SK-N-SH (cell line): ENCODE data around the gene PRKCB. TPM values are rescaled to one million over a fixed set of nuclear protein-coding genes. Genes with fewer than 3 reads are reported as not detected.

ENCODE experiments used
- CTCF ChIA-PET: fragments of 300-600, 350-600 bp; formaldehyde crosslinking; extraction: SDS; loops from one replicate; lab custom pipeline; 2021; lab: Yijun Ruan, JAX
- POLR2A ChIA-PET: fragments of 350-600 bp; sonication (Branson Sonifier 250); formaldehyde crosslinking; extraction: SDS; loops from one replicate; lab custom pipeline; 2020; ENCODE audit warnings: antibody characterized with exemption, inconsistent platforms; lab: Yijun Ruan, JAX
- DNase-seq: peaks from one replicate; pipeline ENCODE4 v3.0.0; 2012
- H2AFZ ChIP-seq: fragments of 200-600 bp; sonication (generic); 2 replicates; pipeline ENCODE4 v1.8.1; 2016; ENCODE audit warnings: antibody characterized with exemption, mild to moderate bottlenecking, low read depth
- H3F3A ChIP-seq: fragments of 200-600 bp; sonication (generic); replicated peaks from 2 replicates; pipeline ENCODE3; 2016; ENCODE audit warnings: antibody characterized with exemption, mild to moderate bottlenecking; ENCODE audit not compliant: insufficient read depth
- H3K27ac ChIP-seq, 2 experiments: fragments of 200-500 bp in 1 of 2; fragments of 200-600 bp in 1 of 2; sonication (Bioruptor generic) in 1 of 2; sonication (generic), shearing (Covaris generic) in 1 of 2; 2 replicates each; pipeline versions ENCODE4 v1.5.1 to v1.6.1; 2014 to 2016; ENCODE audit warnings: low read depth in 2 of 2, inconsistent platforms in 1 of 2, low read length in 1 of 2, mild to moderate bottlenecking in 1 of 2, mixed read lengths in 1 of 2
- H3K27me3 ChIP-seq: fragments of 200-600 bp; sonication (generic), shearing (Covaris generic); 2 replicates; pipeline ENCODE4 v1.6.1; 2016; ENCODE audit warnings: mixed run types; ENCODE audit not compliant: insufficient read depth
- H3K36me3 ChIP-seq, 2 experiments: fragments of 200-500 bp in 1 of 2; fragments of 200-600 bp in 1 of 2; sonication (Bioruptor generic) in 1 of 2; sonication (generic) in 1 of 2; replicated peaks in 1 of 2; 2 replicates each; pipeline versions ENCODE3 to v1.5.1; 2014 to 2016; ENCODE audit warnings: low read length in 1 of 2, mild to moderate bottlenecking in 1 of 2; ENCODE audit not compliant: insufficient read depth in 2 of 2, control insufficient read depth in 1 of 2
- H3K4me1 ChIP-seq, 2 experiments: fragments of 200-500 bp in 1 of 2; fragments of 200-600 bp in 1 of 2; sonication (Bioruptor generic) in 1 of 2; sonication (generic), shearing (Covaris generic) in 1 of 2; 2 replicates each; pipeline versions ENCODE4 v1.5.1 to v1.6.1; 2014 to 2016; ENCODE audit warnings: low read depth in 1 of 2, low read length in 1 of 2, mixed run types in 1 of 2; ENCODE audit not compliant: insufficient read depth in 2 of 2, control insufficient read depth in 1 of 2
- H3K4me2 ChIP-seq: fragments of 200-600 bp; sonication (generic), shearing (Covaris generic); 2 replicates; pipeline ENCODE4 v1.6.1; 2017; ENCODE audit warnings: mixed run types
- H3K4me3 ChIP-seq, 2 experiments: fragments of 200-500 bp in 1 of 2; fragments of 200-600 bp in 1 of 2; sonication (Bioruptor generic) in 1 of 2; sonication (generic), shearing (Covaris generic) in 1 of 2; 2 replicates each; pipeline versions ENCODE4 v1.5.1 to v1.8.1; 2014 to 2016; ENCODE audit warnings: low read depth in 2 of 2, inconsistent platforms in 1 of 2, low read length in 1 of 2, mild to moderate bottlenecking in 1 of 2, mixed read lengths in 1 of 2, moderate library complexity in 1 of 2
- H3K79me2 ChIP-seq: fragments of 200-600 bp; sonication (generic); 2 replicates; pipeline ENCODE4 v1.8.1; 2017; ENCODE audit warnings: mild to moderate bottlenecking; ENCODE audit not compliant: insufficient read depth
- H3K9ac ChIP-seq: fragments of 200-600 bp; sonication (generic); 2 replicates; pipeline ENCODE4 v1.6.1; 2017; ENCODE audit warnings: mixed run types
- H3K9me2 ChIP-seq: fragments of 200-600 bp; sonication (generic); 2 replicates; pipeline ENCODE4 v1.6.1; 2017; ENCODE audit warnings: mixed run types
- H3K9me3 ChIP-seq: fragments of 200-600 bp; sonication (generic); 2 replicates; pipeline ENCODE4 v1.6.1; 2017; ENCODE audit warnings: mixed run types, mild to moderate bottlenecking, moderate library complexity
- H4K20me1 ChIP-seq: fragments of 200-600 bp; sonication (generic); 2 replicates; pipeline ENCODE4 v1.6.1; 2017; ENCODE audit warnings: mild to moderate bottlenecking, mixed run types; ENCODE audit not compliant: insufficient read depth
- CTCF ChIP-seq: fragments of 200-600 bp; sonication (generic); IDR thresholded peaks from 2 replicates; pipeline ENCODE4 v1.6.1; 2017; ENCODE audit warnings: antibody characterized with exemption, mild to moderate bottlenecking, moderate library complexity
- ELF1 ChIP-seq: IDR thresholded peaks from 2 replicates; pipeline ENCODE4 v1.4.0; 2012
- FOXJ3 ChIP-seq: sonication (generic); formaldehyde crosslinking; IDR thresholded peaks from 2 replicates; pipeline ENCODE4 v1.5.1; 2020; ENCODE audit warnings: mild to moderate bottlenecking, missing genetic modification reagents
- JUND ChIP-seq: IDR thresholded peaks from 2 replicates; pipeline ENCODE4 v1.4.0; 2012
- MAX ChIP-seq: IDR thresholded peaks from 2 replicates; pipeline ENCODE4 v1.4.0; 2012; ENCODE audit warnings: low read depth
- POLR2AphosphoS5 ChIP-seq: IDR thresholded peaks from 2 replicates; pipeline ENCODE4 v1.6.1; 2012; ENCODE audit warnings: low read depth, low read length
- RAD21 ChIP-seq: IDR thresholded peaks from 2 replicates; pipeline ENCODE4 v1.6.1; 2012; ENCODE audit warnings: mild to moderate bottlenecking, low read length
- REST ChIP-seq: IDR thresholded peaks from 2 replicates; pipeline ENCODE4 v1.6.1; 2012; ENCODE audit warnings: mild to moderate bottlenecking, low read depth, low read length, moderate library complexity
- RFX5 ChIP-seq: IDR thresholded peaks from 2 replicates; pipeline ENCODE4 v1.6.1; 2012; ENCODE audit warnings: mild to moderate bottlenecking, improper control_type of control experiment, low read length
- RXRA ChIP-seq: IDR thresholded peaks from 2 replicates; pipeline ENCODE4 v1.4.0; 2012; ENCODE audit warnings: low read depth, mild to moderate bottlenecking, borderline replicate concordance
- TAF1 ChIP-seq: IDR thresholded peaks from 2 replicates; pipeline ENCODE4 v1.6.1; 2012; ENCODE audit warnings: low read depth, mild to moderate bottlenecking, low read length, moderate library complexity, borderline replicate concordance
- TEAD4 ChIP-seq: IDR thresholded peaks from 2 replicates; pipeline ENCODE4 v1.4.0; 2012; ENCODE audit warnings: mild to moderate bottlenecking, borderline replicate concordance; ENCODE audit not compliant: insufficient read depth
- USF1 ChIP-seq: IDR thresholded peaks from 2 replicates; pipeline ENCODE4 v1.4.0; 2012; ENCODE audit warnings: low read depth, borderline replicate concordance
- USF2 ChIP-seq: fragments of 150-350 bp; IDR thresholded peaks from 2 replicates; pipeline ENCODE4 v1.6.1; 2017; ENCODE audit warnings: antibody characterized with exemption, low read length, low read depth, borderline replicate concordance
- WGBS: methylation state at CpG from one replicate; pipeline ENCODE4 v1.1.6; 2017; ENCODE audit warnings: low lambda C conversion rate; 5-methylcytosine and 5-hydroxymethylcytosine counted together
- polyA plus RNA-seq, 3 experiments: library from polyadenylated mRNA; depleted of rRNA; stranded (reverse); fragments of >200 nt; gene quantifications; 2 replicates each; pipeline ENCODE4 v1.2.3, GENCODE V29; 2012

The PRKCB gene
- polyA plus RNA-seq, 1 of the 3 experiments (the other 2 are of a cell fraction) = 0.12 TPM

- TF ChIP-seq POLR2AphosphoS5 (no peak), RAD21 (no peak), REST (no peak)
These were observed 4.5 kb downstream of the PRKCB start (continued) for GRCh38 chr16:23840310-23840709.

GRCh38 chr16:23842137-23842600, 6.4 kb downstream of the PRKCB start:
- H3K9ac ChIP-seq = no peak overlapping the region
- POLR2A ChIA-PET = no interaction called here
- DNase-seq = no peak
- no peaks in the 10 kb centered on the region for H3K79me2 ChIP-seq
- peaks cover 11% of the 10 kb centered on the region; the same call in 1 of the 2 replicates for H3K27me3 ChIP-seq
- no peaks in the 10 kb centered on the region for H3K9me3 ChIP-seq
- H3K27ac ChIP-seq = no peak overlapping the region
- no peaks in the 10 kb centered on the region for H3K4me1 ChIP-seq
- no peak for TF ChIP-seq USF1
- no peak for TF ChIP-seq TAF1
- TF ChIP-seq ELF1 = no peak
- no peak for TF ChIP-seq CTCF
- no peak for TF ChIP-seq RFX5
- TF ChIP-seq, all 33 proteins: peak for 0
- Histone ChIP-seq H4K20me1 (no peaks in the 10 kb centered on the region), H3K4me3 (no peak overlapping the region), H3K4me2 (no peak overlapping the region), H3K36me3 (no peaks in the 10 kb centered on the region), H2AFZ (no peak overlapping the region), H3F3A (no peaks in the 10 kb centered on the region), H3K9me2 (no peaks in the 10 kb centered on the region)
- CTCF ChIA-PET = no interaction called here
- 59% methylated on average over 3 of the region's 3 CpGs for WGBS

- Histone ChIP-seq H3K4me2 (no peak overlapping the region), H3K9ac (no peak overlapping the region), H3K27me3 (peaks cover 4% of the 10 kb centered on the region; the same call in 1 of the 2 replicates), H3K9me2 (no peaks in the 10 kb centered on the region), H3K4me1 (no peaks in the 10 kb centered on the region), H2AFZ (no peak overlapping the region), H3K27ac (no peak overlapping the region), H3K9me3 (no peaks in the 10 kb centered on the region), H3F3A (no peaks in the 10 kb centered on the region), H3K79me2 (no peaks in the 10 kb centered on the region), H4K20me1 (no peaks in the 10 kb centered on the region), H3K36me3 (no peaks in the 10 kb centered on the region), H3K4me3 (no peak overlapping the region)
- 16% methylated on average over 4 of the region's 4 CpGs for WGBS
- ChIA-PET CTCF (no interaction called here), POLR2A (no interaction called here)
- no peak for DNase-seq
- TF ChIP-seq FOXJ3 (CRISPR knock-in tag) (no peak), RXRA (no peak), JUND (no peak), CTCF (no peak), TEAD4 (no peak), MAX (no peak), USF2 (no peak)
These were observed 7.4 kb downstream of the PRKCB start for GRCh38 chr16:23843143-23843542.
